ENCODE measurements around the gene SMARCC2.

The SMARCC2 gene

GRCh38 chr12:56189099-56189917, at the start of gene SMARCC2:
Gene SMARCC2 (minus strand): TSS chr12:56189483. CDS start chr12:56189461, 22 bp downstream.
- peak; percentile 37 for DNase-seq

DNA sequence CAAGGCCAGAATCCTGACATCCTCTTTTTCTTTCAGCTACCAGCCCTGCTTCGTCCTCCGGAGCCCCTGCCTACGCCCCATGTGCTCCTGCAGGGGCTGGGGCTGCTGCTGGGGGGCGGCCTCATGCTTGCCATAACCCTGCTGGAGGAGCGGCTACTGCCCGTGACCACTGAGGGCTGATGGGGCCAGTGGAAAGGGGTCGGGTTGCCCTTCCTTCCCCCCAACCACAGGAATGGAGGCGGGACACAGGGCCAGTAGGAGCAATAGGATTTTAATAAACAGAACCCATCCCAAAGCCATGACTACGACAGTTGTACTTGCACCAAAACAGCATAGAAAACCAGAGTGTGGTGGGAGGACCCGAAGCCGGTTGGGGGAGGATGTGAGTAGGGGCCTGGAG, 48.3 kb upstream of the SMARCC2 start:
- no peak for DNase-seq

DNA sequence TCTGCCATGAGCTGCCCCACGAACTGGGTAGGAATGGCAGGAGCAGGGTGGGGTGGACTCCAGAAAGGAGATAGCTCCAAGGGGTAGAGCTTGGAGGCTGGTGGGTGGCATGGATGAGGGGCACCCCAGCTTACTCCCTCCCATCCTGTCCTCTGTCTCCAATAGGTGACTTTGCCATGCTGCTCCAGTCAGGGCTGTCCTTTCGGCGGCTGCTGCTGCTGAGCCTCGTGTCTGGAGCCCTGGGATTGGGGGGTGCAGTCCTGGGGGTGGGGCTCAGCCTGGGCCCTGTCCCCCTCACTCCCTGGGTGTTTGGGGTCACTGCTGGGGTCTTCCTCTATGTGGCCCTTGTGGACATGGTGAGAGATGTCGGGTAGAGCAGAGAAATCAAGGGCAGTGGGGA, 47.7 kb upstream of the SMARCC2 start:
- no peak for DNase-seq

- no peak for DNase-seq
Measured at GRCh38 chr12:56236091-56236490, 46.8 kb upstream of the SMARCC2 start.

- DNase-seq, result no peak
Measured at GRCh38 chr12:56234746-56235436, 45.6 kb upstream of the SMARCC2 start.

- no peak for DNase-seq
Measured at GRCh38 chr12:56231184-56231582, 41.9 kb upstream of the SMARCC2 start.

DNA sequence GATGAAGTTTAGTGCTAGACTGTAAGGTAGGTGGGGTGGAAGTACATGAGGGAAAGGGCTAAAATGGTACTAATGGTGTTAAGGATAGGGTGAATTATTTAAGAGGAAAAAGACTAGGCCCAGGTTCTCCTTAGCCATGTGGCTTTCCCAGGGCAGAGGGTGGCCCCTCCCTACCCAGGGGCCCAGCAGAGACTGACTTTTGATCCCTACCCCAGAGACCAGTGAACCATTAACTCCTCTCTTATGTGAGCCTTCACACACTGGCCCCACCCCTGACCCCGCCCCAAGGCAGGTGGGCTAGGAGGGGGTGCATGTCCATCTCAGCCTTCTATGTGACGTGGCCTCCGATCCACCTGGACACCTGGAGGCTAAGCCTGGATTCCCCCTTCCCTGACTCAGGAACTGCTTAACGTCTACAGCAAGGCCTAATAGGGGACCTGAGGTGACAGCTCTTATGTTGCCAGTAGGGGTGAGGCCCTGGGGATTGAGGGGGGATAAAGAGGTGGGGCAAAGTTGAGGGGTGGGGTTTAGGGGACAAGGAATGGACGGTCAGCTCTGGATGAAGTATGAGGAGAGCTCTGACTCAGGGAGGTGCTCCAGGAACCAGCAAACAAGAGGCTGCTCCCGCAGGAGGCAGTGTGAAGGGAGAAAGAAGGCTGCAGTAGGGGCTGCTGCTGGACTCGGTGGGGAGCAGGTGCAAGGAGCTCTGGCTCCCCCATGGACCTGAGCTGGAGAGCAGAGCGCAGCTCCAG, 41.3 kb upstream of the SMARCC2 start:
- DNase-seq, result no peak

DNA sequence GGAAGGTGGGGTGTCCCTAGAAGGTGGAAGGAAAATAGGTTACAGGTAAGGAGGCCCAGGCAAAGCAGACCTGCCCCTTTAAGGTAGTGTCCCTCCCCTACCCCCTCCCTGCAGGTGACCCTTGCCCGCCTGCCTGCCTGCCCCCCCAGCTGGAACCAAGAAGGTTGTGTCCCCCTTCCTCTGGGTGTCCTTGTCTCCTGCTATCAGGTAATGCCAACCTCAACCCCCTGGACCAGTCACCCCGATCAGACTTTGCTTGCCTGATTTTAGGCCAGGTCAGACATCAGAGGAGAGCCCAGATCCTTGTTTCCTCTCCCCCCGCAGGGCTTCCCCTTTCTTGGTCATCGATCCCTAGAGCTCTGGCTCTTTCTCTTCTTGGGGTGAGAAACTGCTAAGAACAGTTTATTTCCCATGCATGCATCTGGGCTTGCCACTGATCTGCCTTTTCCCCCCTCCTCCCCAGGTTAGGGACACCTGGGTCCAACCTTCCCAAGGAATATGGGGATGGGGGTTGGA, 40.7 kb upstream of the SMARCC2 start, which contains the start of gene SLC39A5:
Gene SLC39A5 (plus strand): TSS at position 136 of the 516 bp plus-strand sequence. CDS start 1,224 bp downstream, outside the sequence.
- no peak for DNase-seq

DNA sequence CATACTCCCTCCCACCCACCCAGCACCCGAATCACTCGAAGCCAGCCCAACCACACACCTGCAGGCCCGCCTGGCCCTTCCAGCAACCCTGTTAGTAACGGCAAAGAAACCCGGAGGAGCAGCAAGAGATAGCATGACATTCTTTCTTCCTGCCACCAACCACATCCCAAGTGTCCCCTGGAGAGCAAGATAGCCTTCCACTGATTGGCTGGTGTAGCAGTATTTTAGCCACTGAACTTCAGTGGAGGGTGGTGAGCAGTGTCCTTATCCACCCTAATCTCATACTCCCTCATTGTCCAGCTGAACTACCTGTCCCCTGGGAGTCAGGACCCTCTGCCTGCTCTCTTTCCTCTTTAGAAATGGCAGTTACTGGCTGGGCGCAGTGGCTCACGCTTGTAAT, 39.8 kb upstream of the SMARCC2 start:
- DNase-seq, result no peak

DNA sequence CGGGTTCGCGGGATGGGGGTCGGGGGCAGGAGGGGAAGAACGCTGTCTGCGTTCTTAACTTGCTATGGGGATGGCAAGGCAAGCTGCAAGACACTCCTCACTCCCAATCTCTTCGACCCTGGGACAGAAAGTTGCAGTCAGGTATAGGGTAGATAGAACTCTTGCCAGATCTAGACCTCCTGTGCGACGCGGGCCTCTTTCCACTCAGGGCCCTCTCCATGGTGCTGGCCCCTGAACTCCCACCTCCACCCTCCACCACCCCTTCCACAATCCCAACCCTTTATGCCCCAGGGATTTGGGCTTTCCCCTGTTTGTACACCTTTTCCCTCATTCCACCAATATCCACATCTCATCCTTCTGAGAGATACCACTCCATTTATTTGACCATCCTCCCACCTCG, 35.7 kb upstream of the SMARCC2 start:
- DNase-seq, result no peak

GRCh38 chr12:56224102-56224701, 34.9 kb upstream of the SMARCC2 start, which contains the start of gene NABP2:
Gene NABP2 (plus strand): TSS chr12:56224342. CDS start chr12:56224857, 515 bp downstream.
- DNase-seq, result peak; percentile 93

DNA sequence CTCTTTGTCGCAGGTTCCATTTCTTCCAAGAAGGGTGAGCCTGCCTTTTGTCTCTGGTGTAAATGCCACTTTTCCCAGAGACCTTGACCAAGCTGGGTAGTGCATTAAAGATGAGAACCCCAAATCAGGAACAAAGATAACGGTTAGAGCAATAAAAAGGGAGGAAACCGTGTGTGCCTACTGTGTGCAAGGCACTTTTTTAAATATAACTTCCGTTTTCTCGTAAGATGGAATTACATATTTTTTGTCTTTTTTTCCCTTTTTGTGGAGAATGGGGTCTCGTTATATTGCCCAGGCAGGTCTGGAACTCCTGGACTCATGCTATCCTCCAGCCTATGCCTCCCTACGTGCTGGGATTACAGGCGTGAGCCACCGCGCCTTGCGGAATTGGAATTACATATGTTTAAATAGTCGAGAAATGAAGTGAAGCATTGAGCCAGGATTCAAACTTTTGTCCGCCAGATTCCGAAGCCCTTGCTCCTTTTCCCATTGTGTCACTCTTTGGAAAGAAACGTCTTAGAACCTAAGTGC, 34.4 kb upstream of the SMARCC2 start:
- DNase-seq, result no peak

DNA sequence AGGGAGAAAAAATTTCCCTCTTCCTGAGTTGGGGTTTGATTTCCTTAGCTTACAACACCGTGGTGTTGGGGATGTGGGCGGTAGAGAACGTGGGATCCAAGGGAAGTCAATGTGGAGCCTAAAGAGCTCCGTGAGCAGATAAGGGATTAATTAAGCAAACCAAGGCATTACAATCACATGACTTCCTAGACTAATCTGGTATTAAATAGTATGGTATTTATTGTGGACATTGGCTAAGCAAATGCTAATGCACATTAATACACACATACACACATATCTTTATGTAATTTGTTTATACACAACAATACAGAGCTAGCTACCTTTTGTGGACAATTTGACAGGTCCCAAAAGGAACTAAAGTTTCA, 33.2 kb upstream of the SMARCC2 start:
- no peak for DNase-seq

DNA sequence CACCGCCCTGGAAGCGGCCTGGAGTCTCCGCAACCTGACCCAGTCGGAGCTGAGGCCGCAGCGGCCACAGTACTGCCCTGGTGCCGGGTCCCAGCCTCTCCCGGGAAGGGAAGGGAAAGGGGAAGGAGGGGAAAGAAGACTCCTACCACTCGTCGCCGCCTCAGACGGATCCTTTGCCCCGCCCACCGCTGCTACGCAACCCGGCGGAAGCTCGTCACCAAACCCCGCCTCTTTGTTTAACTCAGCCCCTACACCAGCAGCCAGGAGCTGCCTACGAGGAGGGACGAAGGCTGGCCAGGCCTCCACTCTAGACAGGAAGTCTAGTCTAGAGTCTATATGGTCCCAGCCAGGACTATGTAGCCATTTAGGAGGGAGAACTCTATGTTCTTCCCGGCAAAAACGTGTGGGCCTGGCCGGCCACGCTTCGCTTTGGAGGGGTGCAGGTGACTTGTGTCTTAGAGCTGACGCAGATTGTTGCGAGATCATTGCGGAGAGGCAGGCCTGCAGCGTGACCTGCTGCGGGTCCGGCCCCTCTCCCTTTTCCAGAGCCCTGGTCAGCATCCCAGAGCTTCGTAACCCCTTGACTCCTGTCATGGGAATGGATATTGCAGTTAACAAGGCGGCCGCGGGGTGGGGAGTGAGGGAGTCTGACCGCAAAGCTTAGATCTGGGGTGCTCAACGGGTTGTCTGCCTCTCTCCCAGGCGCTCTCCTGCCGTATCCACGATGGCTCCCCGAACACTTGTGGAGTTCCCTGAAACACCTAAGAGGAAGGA, 32.7 kb upstream of the SMARCC2 start, which contains the start of gene RNF41:
Gene RNF41 (minus strand): TSS at position 166 of the 774 bp plus-strand sequence. CDS start 7,875 bp downstream, outside the sequence.
- peak; percentile 93 for DNase-seq

GRCh38 chr12:56221232-56221756, 32.0 kb upstream of the SMARCC2 start:
- DNase-seq, result no peak

DNA sequence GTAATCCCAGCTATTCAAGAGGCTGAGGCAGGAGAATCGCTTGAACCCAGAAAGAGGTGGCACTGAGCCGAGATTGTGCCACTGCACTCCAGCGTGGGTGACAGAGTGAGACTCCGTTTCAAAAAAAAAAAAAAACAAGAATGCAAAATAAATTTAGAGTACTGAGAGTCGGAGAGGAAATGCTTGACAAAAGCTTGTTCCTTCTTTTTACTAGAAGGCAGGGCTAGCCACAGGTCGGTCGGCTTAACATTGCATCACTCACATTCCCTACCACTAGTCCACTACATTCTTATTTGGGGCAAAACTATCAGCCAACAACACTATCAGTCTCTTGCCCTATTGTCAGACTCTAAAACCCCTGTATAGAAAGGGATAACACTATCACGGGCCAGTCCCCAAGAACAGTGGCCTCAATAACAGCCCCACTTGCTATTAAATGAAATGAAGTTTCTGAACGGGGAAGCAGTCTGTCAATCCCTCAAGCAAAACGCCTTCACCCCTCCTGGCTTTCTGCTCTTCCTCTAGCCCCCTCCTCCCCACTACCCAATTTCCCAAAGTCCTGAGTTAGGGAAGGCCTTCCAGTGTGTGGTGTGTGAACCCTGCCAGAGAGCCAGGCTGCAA, 31.4 kb upstream of the SMARCC2 start:
- DNase-seq, result no peak

- no peak for DNase-seq
Measured at GRCh38 chr12:56219840-56220239, 30.6 kb upstream of the SMARCC2 start.

DNA sequence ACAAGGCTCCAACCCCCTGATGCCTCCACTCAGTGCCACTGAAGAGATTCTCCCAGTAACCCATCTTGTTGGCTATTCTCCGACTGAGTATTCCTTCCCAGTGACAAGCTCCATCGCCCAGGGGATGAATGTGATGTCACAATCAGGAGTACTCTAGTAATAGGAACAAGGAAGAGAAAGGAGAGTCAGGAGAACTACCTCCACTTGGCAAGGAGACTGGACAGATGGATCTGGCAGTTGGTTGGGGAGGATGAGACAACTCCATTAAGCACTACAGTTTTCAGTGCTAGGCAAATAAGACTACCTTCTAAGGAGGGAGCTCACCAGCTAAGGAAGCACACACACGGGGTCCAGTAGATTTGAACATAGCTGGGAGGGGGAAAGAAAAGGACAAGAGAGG, 27.2 kb upstream of the SMARCC2 start:
- DNase-seq, result no peak

DNA sequence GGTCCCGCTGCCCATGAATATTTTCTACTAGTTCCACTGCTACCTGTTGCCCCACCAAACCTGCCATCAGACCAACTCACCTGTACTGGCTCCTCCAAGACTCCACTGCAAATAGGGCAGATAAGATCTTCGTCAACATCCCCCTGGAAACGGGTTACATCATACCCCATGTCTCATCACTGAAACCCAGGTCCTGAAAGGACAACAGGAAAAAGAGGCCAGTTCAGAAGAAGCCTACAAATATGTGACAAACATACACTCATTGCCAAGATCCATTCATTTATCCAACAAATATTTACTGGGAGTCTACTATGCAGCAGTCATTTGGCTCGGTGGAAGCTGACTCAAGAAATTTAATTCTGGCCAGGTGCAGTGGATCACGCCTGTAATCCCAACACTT, 24.6 kb upstream of the SMARCC2 start:
- no peak for DNase-seq

DNA sequence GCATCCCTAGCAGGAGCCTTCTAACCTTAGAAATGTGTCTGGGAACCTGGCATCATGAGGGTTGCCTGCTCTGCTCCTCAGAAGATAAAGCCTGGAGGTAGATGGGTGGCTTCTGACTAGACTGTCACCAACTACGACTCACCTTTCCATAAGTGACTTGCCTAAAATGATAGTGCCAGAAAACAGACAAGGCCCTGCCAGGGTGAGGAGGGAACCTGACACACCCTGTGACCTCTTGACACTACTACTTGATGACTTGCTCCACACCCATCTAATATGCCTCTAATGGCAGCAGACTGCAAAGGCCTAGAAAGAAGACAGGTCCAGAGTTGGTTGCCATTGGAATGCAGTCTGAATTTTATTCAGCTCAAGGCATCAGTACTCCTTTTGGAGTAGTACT, 23.1 kb upstream of the SMARCC2 start:
- no peak for DNase-seq

GRCh38 chr12:56208006-56208405, 18.7 kb upstream of the SMARCC2 start:
- no peak for DNase-seq
